Measurements from ENCODE around the gene SIX4.

Gene SIX4

DNA sequence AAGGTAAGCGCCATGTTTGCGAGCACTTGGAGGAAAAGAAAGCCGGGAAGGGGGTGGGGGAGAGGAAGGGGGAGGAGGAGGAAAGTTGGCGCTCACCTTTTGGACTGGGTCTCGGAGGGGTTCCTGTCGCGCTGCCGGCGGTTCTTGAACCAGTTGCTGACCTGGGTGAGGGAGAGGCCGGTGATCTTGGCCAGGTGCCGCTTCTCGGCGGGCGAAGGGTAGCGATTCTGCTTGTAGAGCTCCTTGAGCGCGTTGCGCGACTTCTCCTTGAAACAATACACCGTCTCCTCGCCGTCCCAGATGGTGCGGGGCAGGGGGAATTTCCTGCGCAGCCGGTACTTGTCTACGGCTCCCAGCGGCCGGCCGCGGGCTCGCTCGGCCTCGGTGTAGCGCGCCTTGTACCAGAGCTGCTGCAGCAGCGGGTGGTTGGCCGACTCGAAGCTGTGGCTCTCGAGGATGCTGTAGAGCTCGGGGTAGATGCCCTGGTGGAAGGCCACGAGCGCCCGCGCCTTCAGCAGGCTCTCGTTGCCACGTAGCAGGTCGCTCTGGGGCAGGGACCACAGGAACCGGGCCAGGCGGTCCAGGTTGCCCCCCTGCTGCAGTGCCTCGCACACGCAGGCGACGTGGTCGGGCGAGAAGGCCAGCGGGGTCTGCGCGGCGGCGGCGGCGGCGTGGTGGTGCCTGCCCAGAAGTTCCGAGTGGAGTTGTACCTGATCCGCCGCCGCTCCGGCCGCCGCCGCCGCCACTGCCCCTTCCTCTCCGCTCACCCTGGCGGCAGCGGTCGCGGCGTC lies 840 bp downstream of the SIX4 start:
- 0 out of 2 replicates have a peak, but pooled peaks cover 12% of the 10 kb centered on the region for H3K27me3 ChIP-seq (ENCODE audit: low read depth, low read length)
- H3K4me1 ChIP-seq (ENCODE audit: low read length): peaks cover 10% of the 10 kb centered on the region
- 0 out of 2 replicates have a peak overlapping the region, but pooled peaks have one; percentile 0 for H3K27ac ChIP-seq (ENCODE audit: low read length)
- peak overlapping the region; percentile 89 for H3K4me3 ChIP-seq (ENCODE audit: low read length)
- H3K9me3 ChIP-seq (ENCODE audit: insufficient read depth, low read length): no peaks in the 10 kb centered on the region
- peaks cover 6% of the 10 kb centered on the region for H3K36me3 ChIP-seq (replicated peaks; ENCODE audit: low read depth, low read length)
- H3K4me2 ChIP-seq (ENCODE audit: low read length): peak overlapping the region; percentile 87
- no peaks in the 10 kb centered on the region for H4K20me1 ChIP-seq (ENCODE audit: insufficient read depth, low read length)
- peak overlapping the region; percentile 87 for H2AFZ ChIP-seq (ENCODE audit: low read depth, low read length)
- H3K79me2 ChIP-seq (ENCODE audit: low read length): no peaks in the 10 kb centered on the region
- no peak for TF ChIP-seq EZH2phosphoT487 (IDR thresholded peaks at IDR 0.05; ENCODE audit: low read depth)
- TF ChIP-seq, protein P1, sequence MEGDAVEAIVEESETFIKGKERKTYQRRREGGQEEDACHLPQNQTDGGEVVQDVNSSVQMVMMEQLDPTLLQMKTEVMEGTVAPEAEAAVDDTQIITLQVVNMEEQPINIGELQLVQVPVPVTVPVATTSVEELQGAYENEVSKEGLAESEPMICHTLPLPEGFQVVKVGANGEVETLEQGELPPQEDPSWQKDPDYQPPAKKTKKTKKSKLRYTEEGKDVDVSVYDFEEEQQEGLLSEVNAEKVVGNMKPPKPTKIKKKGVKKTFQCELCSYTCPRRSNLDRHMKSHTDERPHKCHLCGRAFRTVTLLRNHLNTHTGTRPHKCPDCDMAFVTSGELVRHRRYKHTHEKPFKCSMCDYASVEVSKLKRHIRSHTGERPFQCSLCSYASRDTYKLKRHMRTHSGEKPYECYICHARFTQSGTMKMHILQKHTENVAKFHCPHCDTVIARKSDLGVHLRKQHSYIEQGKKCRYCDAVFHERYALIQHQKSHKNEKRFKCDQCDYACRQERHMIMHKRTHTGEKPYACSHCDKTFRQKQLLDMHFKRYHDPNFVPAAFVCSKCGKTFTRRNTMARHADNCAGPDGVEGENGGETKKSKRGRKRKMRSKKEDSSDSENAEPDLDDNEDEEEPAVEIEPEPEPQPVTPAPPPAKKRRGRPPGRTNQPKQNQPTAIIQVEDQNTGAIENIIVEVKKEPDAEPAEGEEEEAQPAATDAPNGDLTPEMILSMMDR (IDR thresholded peaks at IDR 0.05; ENCODE audit: low read depth, low read length): no peak
- H3K9ac ChIP-seq (ENCODE audit: low read length): peak overlapping the region; percentile 75

DNA sequence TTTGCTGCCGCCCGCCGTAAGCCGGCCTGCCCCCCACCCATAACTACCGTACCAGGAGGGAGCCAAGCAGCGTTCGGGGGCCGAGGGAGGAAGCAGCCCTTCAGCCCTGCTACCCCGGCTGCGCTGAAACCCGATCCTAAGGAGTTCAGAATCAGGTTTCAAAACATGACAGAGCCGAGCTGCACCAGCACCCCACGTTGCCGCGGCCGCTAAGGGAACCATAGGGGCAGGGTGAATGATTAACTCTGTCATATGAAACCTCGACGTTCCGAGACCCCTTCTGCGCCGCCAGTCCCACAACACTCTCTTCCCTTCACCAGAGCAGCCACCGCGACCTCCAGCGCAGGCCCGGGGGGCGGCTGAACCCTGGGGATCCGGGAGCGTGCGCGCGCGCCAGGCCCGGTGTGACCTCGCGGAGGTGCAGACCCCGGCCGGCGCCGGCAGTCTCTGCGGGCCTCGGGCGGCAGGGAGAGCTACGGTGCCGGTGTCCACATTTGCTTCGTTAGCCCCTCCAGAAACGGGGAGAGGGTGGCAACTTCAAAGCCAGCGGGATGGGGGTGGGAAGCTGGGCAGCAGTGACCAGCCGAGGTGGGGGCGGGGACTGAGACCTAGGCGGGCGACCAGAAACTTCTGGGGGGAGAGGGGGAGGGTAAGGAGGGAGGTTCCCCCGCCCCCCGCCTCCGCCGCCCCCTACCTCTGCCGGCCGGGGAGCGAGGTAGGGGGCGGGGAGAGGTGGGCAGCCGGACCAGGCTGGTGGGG lies 1.6 kb downstream of the SIX4 start:
- H4K20me1 ChIP-seq (ENCODE audit: insufficient read depth, low read length): no peaks in the 10 kb centered on the region
- peaks cover 6% of the 10 kb centered on the region for H3K36me3 ChIP-seq (replicated peaks; ENCODE audit: low read depth, low read length)
- H3K4me1 ChIP-seq (ENCODE audit: low read length): peaks cover 10% of the 10 kb centered on the region
- H3K27ac ChIP-seq (ENCODE audit: low read length): no peak overlapping the region
- peak overlapping the region; percentile 87 for H2AFZ ChIP-seq (ENCODE audit: low read depth, low read length)
- no peaks in the 10 kb centered on the region for H3K9me3 ChIP-seq (ENCODE audit: insufficient read depth, low read length)
- H3K9ac ChIP-seq (ENCODE audit: low read length): peak overlapping the region; percentile 75
- peak overlapping the region; percentile 89 for H3K4me3 ChIP-seq (ENCODE audit: low read length)
- 0 out of 2 replicates have a peak, but pooled peaks cover 12% of the 10 kb centered on the region for H3K27me3 ChIP-seq (ENCODE audit: low read depth, low read length)
- H3K4me2 ChIP-seq (ENCODE audit: low read length): peak overlapping the region; percentile 87
- no peaks in the 10 kb centered on the region for H3K79me2 ChIP-seq (ENCODE audit: low read length)
- TF ChIP-seq, protein P1 (IDR thresholded peaks at IDR 0.05; ENCODE audit: low read depth, low read length): no peak
- no peak for TF ChIP-seq EZH2phosphoT487 (IDR thresholded peaks at IDR 0.05; ENCODE audit: low read depth)

DNA sequence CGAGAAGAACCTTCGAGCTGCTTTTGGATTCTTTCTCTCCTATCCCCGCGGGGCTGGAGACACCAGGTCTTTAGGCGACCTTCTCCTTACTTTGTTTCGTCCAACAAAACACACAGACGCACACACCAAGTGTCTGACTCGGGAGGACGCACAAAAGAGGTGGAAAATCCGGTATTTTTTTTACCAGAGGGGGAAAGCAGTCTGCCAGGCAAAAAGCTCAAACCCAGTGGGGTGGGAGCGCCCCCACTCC lies 2.1 kb downstream of the SIX4 start:
- no peak for TF ChIP-seq EZH2phosphoT487 (IDR thresholded peaks at IDR 0.05; ENCODE audit: low read depth)
- TF ChIP-seq, protein P1 (IDR thresholded peaks at IDR 0.05; ENCODE audit: low read depth, low read length): peak; percentile 2; the same call in 1 of the 2 replicates
- Histone ChIP-seq H3K27ac (ENCODE audit: low read length) (no peak overlapping the region), H4K20me1 (ENCODE audit: insufficient read depth, low read length) (no peaks in the 10 kb centered on the region), H3K4me1 (ENCODE audit: low read length) (peaks cover 10% of the 10 kb centered on the region), H3K27me3 (ENCODE audit: low read depth, low read length) (0 out of 2 replicates have a peak, but pooled peaks cover 7% of the 10 kb centered on the region), H3K4me3 (ENCODE audit: low read length) (peak overlapping the region; percentile 89), H3K9ac (ENCODE audit: low read length) (peak overlapping the region; percentile 75), H3K4me2 (ENCODE audit: low read length) (peak overlapping the region; percentile 87), H3K9me3 (ENCODE audit: insufficient read depth, low read length) (no peaks in the 10 kb centered on the region), H2AFZ (ENCODE audit: low read depth, low read length) (no peak overlapping the region), H3K36me3 (replicated peaks; ENCODE audit: low read depth, low read length) (peaks cover 6% of the 10 kb centered on the region), H3K79me2 (ENCODE audit: low read length) (no peaks in the 10 kb centered on the region)

Data from OCI-LY3 (cell line).